ENCODE measurements around the gene DPYD.

DNA sequence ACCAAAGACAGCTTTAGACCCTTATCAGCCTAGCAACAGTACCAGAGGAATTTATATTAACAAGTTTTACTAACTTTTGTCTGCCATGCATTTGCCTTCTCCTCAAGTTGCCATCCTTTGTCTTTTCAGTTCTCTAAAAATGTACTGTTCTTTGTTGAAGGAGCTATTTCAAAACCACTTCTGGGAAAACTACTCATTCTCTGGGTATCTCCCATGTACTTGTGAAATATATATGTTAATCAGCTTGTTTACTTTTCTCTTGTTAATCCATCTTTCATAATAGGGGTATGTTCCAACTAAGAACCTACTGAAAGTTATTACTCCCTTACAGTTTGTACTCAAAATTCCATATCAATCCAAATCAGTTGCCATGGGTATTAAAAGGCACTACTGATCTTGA, 16.3 kb downstream of the DPYD start:
- TF ChIP-seq NFIC (IDR thresholded peaks at IDR 0.05; ENCODE audit: borderline replicate concordance) = no peak
- TF ChIP-seq POLR2AphosphoS5 (IDR thresholded peaks at IDR 0.05; ENCODE audit: low read depth, low read length) = no peak
- TF ChIP-seq SMC3 (IDR thresholded peaks at IDR 0.05; ENCODE audit: low read depth, low read length) = no peak
- TF ChIP-seq, protein P1, sequence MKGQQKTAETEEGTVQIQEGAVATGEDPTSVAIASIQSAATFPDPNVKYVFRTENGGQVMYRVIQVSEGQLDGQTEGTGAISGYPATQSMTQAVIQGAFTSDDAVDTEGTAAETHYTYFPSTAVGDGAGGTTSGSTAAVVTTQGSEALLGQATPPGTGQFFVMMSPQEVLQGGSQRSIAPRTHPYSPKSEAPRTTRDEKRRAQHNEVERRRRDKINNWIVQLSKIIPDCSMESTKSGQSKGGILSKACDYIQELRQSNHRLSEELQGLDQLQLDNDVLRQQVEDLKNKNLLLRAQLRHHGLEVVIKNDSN (IDR thresholded peaks at IDR 0.05; ENCODE audit: borderline replicate concordance, low read depth) = no peak
- TF ChIP-seq TEAD4 (IDR thresholded peaks at IDR 0.05; ENCODE audit: borderline replicate concordance, insufficient read depth) = no peak
- no peak for TF ChIP-seq GABPA (IDR thresholded peaks at IDR 0.05; ENCODE audit: low read depth)
- TF ChIP-seq CTCF (IDR thresholded peaks at IDR 0.05) = no peak
